ENCODE results near the gene TPM4.

Gene TPM4

GRCh38 chr19:16131648-16132047, 55.4 kb downstream of the TPM4 start:
- DNase-seq (ENCODE audit: low read depth), result no peak

GRCh38 chr19:16133818-16134217, 57.5 kb downstream of the TPM4 start:
- no peak for DNase-seq (ENCODE audit: low read depth)

GRCh38 chr19:16134510-16134909, 58.2 kb downstream of the TPM4 start:
- no peak for DNase-seq (ENCODE audit: low read depth)

DNA sequence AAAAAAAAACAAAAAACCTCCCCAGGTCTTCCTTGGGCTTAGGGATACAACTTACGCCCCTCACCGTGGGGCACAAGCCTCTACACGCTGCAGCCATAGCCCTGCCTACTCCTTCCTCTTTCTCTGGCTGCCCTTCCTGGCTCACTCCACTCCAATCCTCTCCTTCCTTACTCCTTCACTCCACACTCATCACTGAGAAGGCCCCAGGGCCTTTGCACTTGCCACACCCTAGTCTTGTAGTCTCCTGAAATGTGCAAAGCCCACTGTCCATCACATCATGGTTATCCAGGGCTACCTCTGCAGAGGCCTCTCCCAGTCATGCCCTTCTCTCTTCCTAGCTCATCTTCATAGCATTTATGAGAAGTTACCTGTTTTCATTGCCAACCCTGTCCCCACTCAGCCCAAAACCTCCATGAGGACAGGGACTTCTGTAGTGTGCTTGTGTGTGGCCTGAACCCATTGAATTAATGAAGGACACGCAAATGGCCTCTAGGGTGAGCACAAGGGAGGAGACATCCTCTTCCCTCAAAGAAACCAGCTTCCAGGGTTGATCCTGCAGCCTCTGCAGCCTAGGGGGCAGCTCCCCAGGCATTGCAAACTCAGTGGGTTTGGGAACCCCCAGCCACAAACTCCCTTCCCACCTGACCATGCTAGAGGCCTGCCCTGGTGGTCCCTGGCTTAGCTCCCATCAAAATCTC, 59.3 kb downstream of the TPM4 start:
- DNase-seq (ENCODE audit: low read depth), result no peak

GRCh38 chr19:16136185-16136999, 60.1 kb downstream of the TPM4 start:
- no peak for DNase-seq (ENCODE audit: low read depth)

- DNase-seq (ENCODE audit: low read depth), result no peak
Measured at GRCh38 chr19:16139752-16140151, 63.5 kb downstream of the TPM4 start.

DNA sequence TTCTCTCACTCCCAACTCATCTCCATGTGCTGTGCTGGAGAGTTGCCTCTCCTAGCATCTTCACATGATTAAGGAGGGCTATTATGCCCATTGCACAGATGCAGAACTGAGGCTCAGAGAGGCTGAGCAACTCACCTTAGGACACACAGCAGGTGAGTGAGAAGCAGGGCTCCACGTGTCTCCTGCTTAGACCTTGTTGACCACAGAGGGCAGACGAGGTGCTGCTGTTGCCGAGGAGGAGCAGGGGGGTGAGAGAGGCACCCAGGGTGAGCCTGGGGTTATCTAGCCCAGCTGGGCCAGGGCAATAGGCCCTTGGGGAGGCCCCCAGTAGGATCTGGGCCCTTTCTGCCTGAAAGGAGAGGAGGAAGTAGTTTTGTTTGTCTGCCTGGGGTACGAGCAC, 64.7 kb downstream of the TPM4 start:
- no peak for DNase-seq (ENCODE audit: low read depth)

DNA sequence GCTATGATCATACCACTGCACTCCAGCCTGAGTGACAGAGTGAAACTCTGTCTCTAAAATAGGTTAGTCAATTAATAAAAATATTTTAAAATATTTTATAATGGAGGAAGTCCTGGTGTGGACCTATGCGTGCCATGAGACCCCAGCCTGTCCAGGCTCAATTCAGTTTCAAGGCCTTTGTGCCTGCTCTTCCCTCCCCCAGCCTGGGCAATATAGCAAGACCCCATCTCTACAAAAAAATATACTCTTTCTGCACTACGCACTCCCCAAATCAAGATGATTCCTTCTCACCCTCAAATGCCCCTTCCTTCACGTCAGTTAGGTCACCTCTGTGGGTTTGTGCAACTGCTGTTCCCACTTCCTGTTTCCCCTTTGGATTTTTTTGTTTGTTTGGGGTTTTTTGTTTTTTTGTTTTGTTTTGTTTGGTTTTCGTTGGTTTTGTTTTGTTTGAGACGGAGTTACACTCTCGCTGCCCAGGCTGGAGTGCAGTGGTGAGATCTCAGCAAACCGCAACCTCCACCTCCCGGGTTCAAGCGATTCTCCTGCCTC, 65.8 kb downstream of the TPM4 start:
- DNase-seq (ENCODE audit: low read depth), result no peak

DNA sequence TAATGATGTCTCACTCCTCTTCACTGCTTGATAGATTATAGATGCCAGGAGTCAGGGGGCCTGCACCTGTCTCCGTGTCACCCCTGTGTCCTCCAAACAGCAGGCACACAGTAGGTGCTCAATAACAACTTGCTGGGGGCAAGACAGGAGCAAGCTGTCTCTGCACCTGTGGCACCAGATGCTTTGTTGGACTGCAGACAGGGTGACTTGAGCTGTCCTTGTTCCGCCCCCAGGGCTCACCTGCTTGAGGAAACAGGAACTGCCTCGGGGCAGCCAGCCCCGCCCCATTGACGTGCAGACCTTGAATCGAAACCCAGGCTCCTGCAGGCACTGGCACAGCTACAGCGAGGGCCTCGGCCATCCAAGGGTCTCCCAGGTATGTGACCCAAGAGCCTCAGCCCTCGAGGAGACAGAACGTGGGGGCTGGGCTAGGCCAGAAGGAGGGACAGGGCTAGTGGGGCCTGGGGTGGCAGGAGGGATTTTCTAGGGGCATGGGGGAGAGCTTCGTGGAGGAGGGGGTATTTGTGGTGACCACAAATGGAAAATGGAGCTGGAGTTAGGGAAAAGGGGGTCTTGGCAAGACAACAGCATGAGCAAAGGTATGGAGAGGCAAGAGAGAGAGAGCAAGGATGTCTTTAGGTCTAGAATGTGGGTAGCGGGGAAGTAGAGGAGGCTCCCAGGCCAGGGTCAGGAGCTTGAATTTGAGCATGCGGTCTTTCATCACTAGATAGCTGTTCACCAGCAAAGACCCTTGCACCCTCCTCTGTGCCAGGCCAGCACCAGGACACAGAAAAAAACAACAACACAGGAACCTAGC, 67.3 kb downstream of the TPM4 start, which contains the start of gene HSH2D:
TSS of gene HSH2D (plus strand) at position 287 of the 817 bp plus-strand sequence. CDS start 5,066 bp downstream, outside the sequence.
- DNase-seq (ENCODE audit: low read depth), result no peak

DNA sequence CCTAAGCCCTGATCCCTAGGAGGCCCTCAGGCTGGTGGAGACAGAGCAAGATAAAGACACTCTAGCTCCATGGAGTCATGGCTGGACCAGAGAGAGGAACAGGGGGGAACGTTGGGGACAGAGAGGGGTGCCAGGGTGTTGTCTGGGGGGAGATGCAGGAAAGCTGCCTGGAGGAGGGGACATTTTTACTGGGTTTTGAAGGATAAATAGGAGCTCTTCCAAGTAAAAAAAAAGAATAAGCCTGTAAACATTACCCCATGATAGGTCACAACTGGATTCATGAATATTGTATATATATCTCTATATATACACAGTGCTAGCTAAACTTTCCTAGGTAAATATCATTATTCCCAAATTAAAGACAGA, 67.9 kb downstream of the TPM4 start:
- DNase-seq (ENCODE audit: low read depth), result no peak

DNA sequence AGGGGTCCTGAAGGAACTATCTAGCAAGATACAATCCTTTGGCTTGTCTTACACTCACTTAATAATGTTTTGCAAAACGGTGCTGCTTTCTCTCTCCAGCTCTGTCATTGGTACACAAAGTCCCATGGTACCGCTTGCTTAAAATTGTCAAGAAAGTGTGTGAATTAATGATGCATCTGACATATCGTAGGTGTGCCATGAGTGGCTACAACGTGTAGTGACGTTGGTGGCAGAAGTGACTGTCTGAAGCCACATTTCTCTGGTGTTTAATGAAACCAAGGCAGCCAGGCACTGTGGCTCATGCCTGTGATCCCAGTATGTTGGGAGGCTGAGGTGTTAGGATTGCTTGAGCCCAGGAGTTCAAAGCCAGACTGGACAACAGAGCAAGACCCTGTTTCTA, 69.8 kb downstream of the TPM4 start:
- no peak for DNase-seq (ENCODE audit: low read depth)

DNA sequence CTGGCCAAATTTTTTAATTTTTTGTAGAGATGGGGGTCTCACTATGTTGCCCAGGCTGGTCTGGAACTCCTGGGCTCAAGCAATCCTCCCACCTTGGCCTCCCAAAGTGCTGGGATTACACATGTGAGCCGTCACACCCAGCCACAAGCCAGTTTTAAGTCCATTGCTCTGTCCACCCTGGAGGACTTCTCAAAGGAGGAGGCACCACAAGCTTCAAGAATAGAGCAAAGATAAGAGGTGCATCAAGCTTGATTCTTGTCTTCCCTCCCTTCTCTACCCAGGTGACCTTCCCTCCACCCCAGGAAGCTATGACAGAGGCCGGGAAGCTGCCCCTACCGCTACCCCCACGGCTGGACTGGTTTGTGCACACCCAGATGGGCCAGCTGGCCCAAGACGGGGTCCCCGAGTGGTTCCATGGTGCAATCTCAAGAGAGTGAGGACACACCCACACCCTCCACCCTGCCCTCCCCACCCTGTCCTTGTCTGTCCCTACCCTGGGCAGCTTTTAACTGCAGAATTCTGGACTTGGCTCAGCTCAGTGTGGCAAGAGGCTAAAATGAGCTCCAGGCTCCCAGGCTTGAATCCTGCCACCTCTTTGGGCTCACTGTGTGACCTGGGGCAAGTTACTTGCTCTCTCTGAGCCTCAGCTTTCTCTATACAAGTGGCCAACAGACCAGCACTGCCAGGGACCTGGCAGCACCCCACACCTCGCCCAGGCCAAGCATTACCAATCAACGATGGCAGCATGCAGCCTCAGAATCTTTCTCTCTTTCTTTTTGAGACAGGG, 72.3 kb downstream of the TPM4 start:
- no peak for DNase-seq (ENCODE audit: low read depth)
